Measurements from ENCODE around the gene TECPR2. TPM values are rescaled to one million over a fixed set of nuclear protein-coding genes. Genes with fewer than 3 reads are reported as not detected.

Gene TECPR2
- total and polyA plus RNA-seq, 4 donors = 2.0 to 12.6 (median 5.2) TPM

GRCh38 chr14:102353126-102353619, 9.6 kb upstream of the TECPR2 start:
- no peak overlapping the region for H3K4me3 ChIP-seq (ENCODE audit: low read depth in 1 of 3, low read length in 3 of 3)
- no peak overlapping the region for H3K27ac ChIP-seq (ENCODE audit: low read depth in 1 of 2, low read length in 2 of 2)
- no peak overlapping the region for H3K9ac ChIP-seq (ENCODE audit: low read depth in 1 of 2, low read length in 2 of 2)

GRCh38 chr14:102356280-102356679, 6.5 kb upstream of the TECPR2 start:
- Histone ChIP-seq H3K4me3 (ENCODE audit: low read depth in 1 of 3, low read length in 3 of 3) (no peak overlapping the region), H3K27me3 (ENCODE audit: control insufficient read depth in 4 of 4, insufficient read depth in 4 of 4, low read length in 3 of 4) (no peaks in the 10 kb centered on the region), H3K9ac (ENCODE audit: low read depth in 1 of 2, low read length in 2 of 2) (no peak overlapping the region), H3K9me3 (ENCODE audit: control insufficient read depth in 4 of 4, low read length in 3 of 4) (no peaks in the 10 kb centered on the region), H3K36me3 (ENCODE audit: control insufficient read depth in 4 of 4, insufficient read depth in 3 of 4, low read depth in 1 of 4, low read length in 3 of 4) (peaks cover 16 to 52% (median 36%) of the 10 kb centered on the region in 4 donors), H3K27ac (ENCODE audit: low read depth in 1 of 2, low read length in 2 of 2) (no peak overlapping the region), H3K4me1 (ENCODE audit: control insufficient read depth in 4 of 4, insufficient read depth in 4 of 4, low read length in 3 of 4) (no peaks in the 10 kb centered on the region)
- 90% methylated on average over 3 of the region's 3 CpGs for WGBS
- no peak for DNase-seq (ENCODE audit: low spot score)
- TF ChIP-seq REST (IDR thresholded peaks at IDR 0.05) (no peak), ZBTB33 (IDR thresholded peaks at IDR 0.05) (no peak), EGR1 (IDR thresholded peaks at IDR 0.05; ENCODE audit: low read depth in 2 of 2) (no peak), HNF4A (conservative IDR thresholded peaks at IDR 0.05) (no peak), ATF3 (IDR thresholded peaks at IDR 0.05) (no peak), RAD21 (IDR thresholded peaks at IDR 0.05) (no peak), NR2F2 (IDR thresholded peaks at IDR 0.05) (no peak)

More at GRCh38 chr14:102353126-102353619, 9.6 kb upstream of the TECPR2 start:
- H3K4me1 ChIP-seq (ENCODE audit: control insufficient read depth in 4 of 4, insufficient read depth in 4 of 4, low read length in 3 of 4) = no peaks in the 10 kb centered on the region
- 82% methylated on average over 8 of the region's 8 CpGs for WGBS
- H3K9me3 ChIP-seq (ENCODE audit: control insufficient read depth in 4 of 4, low read length in 3 of 4) = no peaks in the 10 kb centered on the region
- DNase-seq (ENCODE audit: low spot score) = no peak
- TF ChIP-seq ZBTB33 (IDR thresholded peaks at IDR 0.05) = no peak
- no peak for TF ChIP-seq JUND (IDR thresholded peaks at IDR 0.05)
- peaks cover 16 to 69% (median 50%) of the 10 kb centered on the region in 4 donors for H3K36me3 ChIP-seq (ENCODE audit: control insufficient read depth in 4 of 4, insufficient read depth in 3 of 4, low read depth in 1 of 4, low read length in 3 of 4)
- no peaks in the 10 kb centered on the region for H3K27me3 ChIP-seq (ENCODE audit: control insufficient read depth in 4 of 4, insufficient read depth in 4 of 4, low read length in 3 of 4)

GRCh38 chr14:102359341-102359740, 3.4 kb upstream of the TECPR2 start:
- H3K4me1 ChIP-seq (ENCODE audit: control insufficient read depth in 4 of 4, insufficient read depth in 4 of 4, low read length in 3 of 4) = peaks cover 6 to 19% (median 16%) of the 10 kb centered on the region in 4 donors
- 98% methylated on average over 2 of the region's 2 CpGs for WGBS
- H3K27me3 ChIP-seq (ENCODE audit: control insufficient read depth in 4 of 4, insufficient read depth in 4 of 4, low read length in 3 of 4) = no peaks in the 10 kb centered on the region
- H3K36me3 ChIP-seq (ENCODE audit: control insufficient read depth in 4 of 4, insufficient read depth in 3 of 4, low read depth in 1 of 4, low read length in 3 of 4) = peaks cover 13 to 35% (median 27%) of the 10 kb centered on the region in 4 donors
- no peak overlapping the region for H3K4me3 ChIP-seq (ENCODE audit: low read depth in 1 of 3, low read length in 3 of 3)
- H3K9me3 ChIP-seq (ENCODE audit: control insufficient read depth in 4 of 4, low read length in 3 of 4) = no peaks in the 10 kb centered on the region
- H3K9ac ChIP-seq (ENCODE audit: low read depth in 1 of 2, low read length in 2 of 2) = no peak overlapping the region
- no peak overlapping the region for H3K27ac ChIP-seq (ENCODE audit: low read depth in 1 of 2, low read length in 2 of 2)
- DNase-seq (ENCODE audit: low spot score) = no peak
- no peak for TF ChIP-seq HNF4G (IDR thresholded peaks at IDR 0.05)
- no peak for TF ChIP-seq RXRA (IDR thresholded peaks at IDR 0.05)
- TF ChIP-seq JUND (IDR thresholded peaks at IDR 0.05) = no peak
- no peak for TF ChIP-seq MAX (IDR thresholded peaks at IDR 0.05)
- TF ChIP-seq SP1 (IDR thresholded peaks at IDR 0.05) = no peak
- TF ChIP-seq GABPA (IDR thresholded peaks at IDR 0.05 in 1 of 2, conservative IDR thresholded peaks at IDR 0.05 in 1 of 2) = no peak
- no peak for TF ChIP-seq TAF1 (conservative IDR thresholded peaks at IDR 0.05)
- TF ChIP-seq CTCF (IDR thresholded peaks at IDR 0.05; ENCODE audit: low read depth, low read length, missing input control) = no peak
- TF ChIP-seq FOXA2 (IDR thresholded peaks at IDR 0.05) = no peak
- no peak for TF ChIP-seq RAD21 (IDR thresholded peaks at IDR 0.05)
